ENCODE measurements around the gene PLXDC1. TPM values are rescaled to one million over a fixed set of nuclear protein-coding genes. Genes with fewer than 3 reads are reported as not detected.

The PLXDC1 gene
- total and polyA plus RNA-seq, 2 of the 13 experiments (the other 11 are each of a cell fraction or from before 2014, with no cell fraction given), result not detected

DNA sequence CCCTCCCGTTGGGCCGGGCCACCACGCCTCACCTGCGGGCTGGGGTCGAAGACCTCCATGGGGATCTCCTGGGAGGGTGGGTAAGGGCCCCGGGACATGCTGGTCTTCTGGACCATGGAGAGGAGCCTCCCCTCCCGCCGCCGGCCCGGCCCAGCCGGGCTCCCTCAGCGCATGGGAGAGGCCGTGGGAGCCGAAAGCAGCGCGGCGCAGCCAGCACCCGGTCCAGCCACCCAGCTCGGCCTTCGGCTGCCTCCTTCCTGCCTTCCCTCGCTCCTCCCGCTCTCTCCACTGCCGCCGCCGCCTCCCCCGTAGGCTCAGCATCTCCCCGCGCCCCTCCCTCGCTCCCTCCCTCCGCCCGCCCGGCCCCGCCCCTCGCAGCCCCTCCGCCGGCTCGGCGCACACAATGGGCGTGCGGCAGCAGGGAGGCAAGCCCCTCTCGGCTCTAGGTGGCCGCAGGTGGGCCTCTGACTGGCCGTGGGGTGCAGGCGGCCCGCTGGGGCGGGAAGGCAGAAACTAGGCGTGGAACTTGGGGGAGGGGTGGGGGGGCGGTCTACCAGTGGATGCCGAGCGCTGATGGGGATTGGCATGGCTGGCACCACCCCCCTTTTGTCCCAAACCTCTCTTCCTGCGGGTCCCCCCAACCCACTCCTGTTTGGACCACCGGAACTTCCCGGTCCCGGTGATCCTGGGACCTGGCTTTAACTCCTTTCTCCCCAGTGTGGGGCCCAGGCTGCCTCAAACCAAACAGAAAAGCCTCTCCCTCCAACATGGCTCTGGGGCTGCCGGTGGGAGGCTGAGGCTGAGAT is 46.1 kb upstream of the PLXDC1 start, which contains the start of gene CACNB1 (continued):
- TF ChIP-seq HNRNPH1 (optimal IDR thresholded peaks at IDR 0.05; ENCODE audit: low read depth, low read length) (no peak), FOSL1 (CRISPR knock-in tag; IDR thresholded peaks at IDR 0.05; ENCODE audit: borderline replicate concordance) (no peak), HNRNPK (IDR thresholded peaks at IDR 0.05; ENCODE audit: low read depth, low read length, poor library complexity, severe bottlenecking) (peak; percentile 88), MED13 (CRISPR knock-in tag; IDR thresholded peaks at IDR 0.05) (no peak), NR2F2 (IDR thresholded peaks at IDR 0.05; ENCODE audit: borderline replicate concordance, low read depth) (no peak), ZNF549 (CRISPR knock-in tag; IDR thresholded peaks at IDR 0.05) (no peak), ZNF749 (CRISPR knock-in tag; IDR thresholded peaks at IDR 0.05; ENCODE audit: borderline replicate concordance) (peak; percentile 52; the same call in 1 of the 2 replicates), ZNF839 (CRISPR knock-in tag; IDR thresholded peaks at IDR 0.05; ENCODE audit: borderline replicate concordance) (no peak), ZNF530 (CRISPR knock-in tag; IDR thresholded peaks at IDR 0.05; ENCODE audit: low read depth) (no peak), ZNF264 (CRISPR knock-in tag; IDR thresholded peaks at IDR 0.05) (no peak), ZHX1 (CRISPR knock-in tag; IDR thresholded peaks at IDR 0.05; ENCODE audit: low read depth) (no peak), TFE3 (CRISPR knock-in tag; IDR thresholded peaks at IDR 0.05) (no peak), ZNF800 (CRISPR knock-in tag; IDR thresholded peaks at IDR 0.05) (no peak), PITX1 (CRISPR knock-in tag; IDR thresholded peaks at IDR 0.05) (peak; percentile 38; the same call in 1 of the 2 replicates), ZNF703 (CRISPR knock-in tag; IDR thresholded peaks at IDR 0.05; ENCODE audit: borderline replicate concordance) (no peak), THYN1 (CRISPR knock-in tag; IDR thresholded peaks at IDR 0.05; ENCODE audit: borderline replicate concordance, low read depth) (no peak)
- TF ChIP-seq, protein P1, sequence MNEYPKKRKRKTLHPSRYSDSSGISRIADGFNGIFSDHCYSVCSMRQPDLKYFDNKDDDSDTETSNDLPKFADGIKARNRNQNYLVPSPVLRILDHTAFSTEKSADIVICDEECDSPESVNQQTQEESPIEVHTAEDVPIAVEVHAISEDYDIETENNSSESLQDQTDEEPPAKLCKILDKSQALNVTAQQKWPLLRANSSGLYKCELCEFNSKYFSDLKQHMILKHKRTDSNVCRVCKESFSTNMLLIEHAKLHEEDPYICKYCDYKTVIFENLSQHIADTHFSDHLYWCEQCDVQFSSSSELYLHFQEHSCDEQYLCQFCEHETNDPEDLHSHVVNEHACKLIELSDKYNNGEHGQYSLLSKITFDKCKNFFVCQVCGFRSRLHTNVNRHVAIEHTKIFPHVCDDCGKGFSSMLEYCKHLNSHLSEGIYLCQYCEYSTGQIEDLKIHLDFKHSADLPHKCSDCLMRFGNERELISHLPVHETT (CRISPR knock-in tag; conservative IDR thresholded peaks at IDR 0.05), result no peak
- TF ChIP-seq, protein P2, sequence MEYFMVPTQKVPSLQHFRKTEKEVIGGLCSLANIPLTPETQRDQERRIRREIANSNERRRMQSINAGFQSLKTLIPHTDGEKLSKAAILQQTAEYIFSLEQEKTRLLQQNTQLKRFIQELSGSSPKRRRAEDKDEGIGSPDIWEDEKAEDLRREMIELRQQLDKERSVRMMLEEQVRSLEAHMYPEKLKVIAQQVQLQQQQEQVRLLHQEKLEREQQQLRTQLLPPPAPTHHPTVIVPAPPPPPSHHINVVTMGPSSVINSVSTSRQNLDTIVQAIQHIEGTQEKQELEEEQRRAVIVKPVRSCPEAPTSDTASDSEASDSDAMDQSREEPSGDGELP (IDR thresholded peaks at IDR 0.05; ENCODE audit: borderline replicate concordance, low read depth), result no peak
